K562 treated with DMSO at 1 percent for 4 hours (cell line): ENCODE results near the gene CYP2C18. TPM values are rescaled to one million over a fixed set of nuclear protein-coding genes. Genes with fewer than 3 reads are reported as not detected.

Experiments used
- total RNA-seq: library from RNA; unstranded; fragments of 300-600 nt; gene quantifications from 2 replicates; pipeline ENCODE4 v1.2.3, GENCODE V29; 2022; ENCODE audit not compliant: insufficient read depth

Gene CYP2C18
- not detected in 2 replicates for total RNA-seq

GRCh38 chr10:94683214-94684054 lies at the start of gene CYP2C18:
Gene CYP2C18, plus strand, starts transcription at chr10:94683729. Its CDS starts 91 bp downstream, at chr10:94683820.

DNA sequence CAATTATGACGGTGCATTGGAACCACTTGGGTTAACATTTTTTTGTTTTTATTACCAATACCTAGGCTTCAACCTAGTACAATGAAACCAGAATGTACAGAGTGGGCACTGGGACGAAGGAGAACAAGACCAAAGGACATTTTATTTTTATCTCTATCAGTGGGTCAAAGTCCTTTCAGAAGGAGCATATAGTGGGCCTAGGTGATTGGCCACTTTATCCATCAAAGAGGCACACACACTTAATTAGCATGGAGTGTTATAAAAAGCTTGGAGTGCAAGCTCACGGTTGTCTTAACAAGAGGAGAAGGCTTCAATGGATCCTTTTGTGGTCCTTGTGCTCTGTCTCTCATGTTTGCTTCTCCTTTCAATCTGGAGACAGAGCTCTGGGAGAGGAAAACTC lies 78.9 kb downstream of the CYP2C18 start, which contains the start of gene CYP2C19:
Gene CYP2C19, plus strand, starts transcription at position 289 of the 400 bp plus-strand sequence. Its CDS starts 25 bp downstream, at position 314.

Other genes starting within 250 kb of the CYP2C18 start
- gene HELLS, start 137.9 kb upstream of the CYP2C18 start, total RNA-seq, result 11.2 and 13.8 TPM in 2 replicates
- not detected in 2 replicates for gene CYP2C19, start 79.0 kb downstream of the CYP2C18 start, total RNA-seq